ENCODE results near the gene PCDH7.

Gene PCDH7

DNA sequence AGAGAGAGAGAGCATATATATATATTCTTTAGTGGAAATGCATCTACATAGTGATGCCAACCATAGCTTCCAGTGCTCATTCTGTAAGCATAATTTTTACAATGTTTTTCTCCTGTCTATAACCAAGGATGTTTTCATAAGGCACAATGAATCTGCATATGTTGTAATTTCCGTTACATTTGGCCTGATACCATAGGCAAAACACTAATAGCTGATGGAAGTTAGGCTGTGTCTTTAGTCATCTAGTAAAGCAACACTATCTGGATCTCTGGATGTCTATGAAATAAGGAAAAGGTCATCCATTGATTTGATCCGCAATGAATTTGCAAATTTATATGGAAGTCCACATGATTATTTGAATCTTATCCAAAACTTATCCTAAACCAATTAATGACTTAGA lies 8.1 kb downstream of the PCDH7 start:
- DNase-seq, result no peak

- DNase-seq, result no peak
These were observed 23.7 kb downstream of the PCDH7 start for GRCh38 chr4:30743897-30744296.

DNA sequence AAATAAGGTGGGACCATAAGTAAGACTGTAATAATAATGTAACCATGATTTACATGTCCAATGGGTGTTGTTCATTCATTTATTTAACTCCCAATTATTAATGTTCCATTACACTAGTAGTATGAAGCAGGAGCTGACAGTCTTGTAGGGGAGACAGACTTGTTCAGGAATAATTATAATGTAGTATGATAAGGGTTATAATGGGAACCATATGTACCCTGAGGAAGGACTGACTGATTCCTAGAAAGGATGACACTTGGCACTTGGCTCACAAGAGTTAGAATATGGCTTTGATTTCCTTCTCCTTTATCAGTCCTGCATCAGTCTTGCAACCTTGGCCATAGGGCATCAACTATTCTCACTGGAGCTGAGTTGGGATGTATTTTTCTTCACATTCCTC lies 24.2 kb downstream of the PCDH7 start:
- no peak for DNase-seq

- no peak for DNase-seq
These were observed 24.9 kb downstream of the PCDH7 start for GRCh38 chr4:30744957-30745640.

DNA sequence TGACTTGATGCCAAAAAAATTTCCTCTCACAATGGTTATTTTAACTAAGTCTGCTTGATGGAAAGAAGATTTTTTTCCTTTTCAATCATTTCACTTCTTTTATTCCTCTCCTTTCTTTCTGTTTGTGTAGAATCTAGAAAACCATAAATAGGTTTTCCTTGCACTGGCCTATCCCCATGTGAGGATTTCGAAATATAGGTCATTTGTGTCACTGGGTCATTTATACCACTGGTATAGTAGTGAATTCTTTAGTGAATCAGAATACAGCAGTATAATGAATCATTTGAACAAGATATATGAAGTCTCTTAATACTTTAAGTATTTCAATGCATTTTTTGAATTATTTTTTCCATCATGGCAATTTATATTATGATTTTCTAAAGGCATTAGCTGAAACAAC lies 26.6 kb downstream of the PCDH7 start:
- no peak for DNase-seq

- DNase-seq, result no peak
These were observed 33.1 kb downstream of the PCDH7 start for GRCh38 chr4:30753316-30753715.

DNA sequence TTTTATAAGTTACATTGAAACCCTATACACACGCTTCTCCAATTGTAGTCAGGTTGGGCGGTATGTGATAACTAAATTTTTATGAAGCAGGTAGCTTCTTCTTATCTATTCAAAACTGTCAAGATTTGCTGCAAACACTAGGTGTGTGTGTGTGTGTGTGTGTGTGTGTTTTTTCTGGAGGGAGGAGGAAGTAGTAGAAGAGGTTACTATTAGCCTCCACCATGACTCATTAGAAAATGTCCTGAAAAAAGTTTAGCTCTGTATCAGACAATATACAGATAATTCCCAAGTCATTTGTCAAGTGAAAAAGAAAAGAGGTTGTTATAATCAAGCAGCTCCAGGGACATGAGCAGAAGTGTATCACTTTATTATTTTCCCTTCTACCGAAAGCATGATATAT lies 33.9 kb downstream of the PCDH7 start:
- no peak for DNase-seq

- no peak for DNase-seq
These were observed 35.2 kb downstream of the PCDH7 start for GRCh38 chr4:30755346-30755745.

- DNase-seq, result no peak
These were observed 36.4 kb downstream of the PCDH7 start for GRCh38 chr4:30756553-30756952.

- no peak for DNase-seq
These were observed 37.2 kb downstream of the PCDH7 start for GRCh38 chr4:30757357-30757756.

GRCh38 chr4:30760551-30760950 lies 40.4 kb downstream of the PCDH7 start:
- no peak for DNase-seq

DNA sequence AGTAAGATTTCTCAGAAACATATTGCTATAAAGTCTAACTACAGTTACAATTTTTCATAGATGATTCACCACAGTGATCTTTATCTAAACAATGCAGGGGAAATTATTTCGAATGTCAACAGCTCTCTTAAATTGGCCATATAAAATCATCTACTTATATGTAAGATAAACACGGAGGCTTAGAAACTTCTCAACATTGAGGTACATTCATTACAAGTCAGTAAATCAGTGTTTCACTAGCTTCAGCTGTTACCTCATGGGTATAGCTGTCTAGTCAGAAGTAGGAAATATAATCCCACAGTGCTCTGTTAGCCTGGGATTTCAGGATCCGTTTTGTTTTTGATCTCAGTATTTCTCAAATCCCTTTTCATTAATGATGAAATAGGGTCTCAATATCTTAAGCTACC lies 43.2 kb downstream of the PCDH7 start:
- DNase-seq, result no peak

DNA sequence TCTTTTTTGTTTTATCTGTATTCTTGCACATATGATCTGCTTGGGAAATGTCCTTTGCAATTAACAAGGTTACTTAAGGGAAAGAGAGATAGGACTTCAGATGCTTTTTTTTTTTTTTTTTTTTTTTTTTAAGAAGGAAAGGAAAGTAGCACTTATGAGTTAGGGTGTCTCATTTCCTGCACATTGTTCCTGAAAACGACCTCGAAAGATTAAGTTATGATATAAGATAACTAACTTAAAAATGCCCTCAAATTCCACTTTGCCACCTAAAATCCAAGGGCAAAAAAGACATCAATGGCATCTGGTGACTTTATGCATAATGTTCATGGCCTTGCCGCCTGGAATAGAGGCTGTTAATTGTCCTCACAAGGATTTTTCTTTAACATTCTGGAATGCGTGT lies 44.9 kb downstream of the PCDH7 start:
- DNase-seq, result no peak

GRCh38 chr4:30767147-30767845 lies 47.1 kb downstream of the PCDH7 start:
- DNase-seq, result no peak

GRCh38 chr4:30768277-30768676 lies 48.1 kb downstream of the PCDH7 start:
- DNase-seq, result no peak

- DNase-seq, result no peak
These were observed 48.9 kb downstream of the PCDH7 start for GRCh38 chr4:30769093-30769492.

DNA sequence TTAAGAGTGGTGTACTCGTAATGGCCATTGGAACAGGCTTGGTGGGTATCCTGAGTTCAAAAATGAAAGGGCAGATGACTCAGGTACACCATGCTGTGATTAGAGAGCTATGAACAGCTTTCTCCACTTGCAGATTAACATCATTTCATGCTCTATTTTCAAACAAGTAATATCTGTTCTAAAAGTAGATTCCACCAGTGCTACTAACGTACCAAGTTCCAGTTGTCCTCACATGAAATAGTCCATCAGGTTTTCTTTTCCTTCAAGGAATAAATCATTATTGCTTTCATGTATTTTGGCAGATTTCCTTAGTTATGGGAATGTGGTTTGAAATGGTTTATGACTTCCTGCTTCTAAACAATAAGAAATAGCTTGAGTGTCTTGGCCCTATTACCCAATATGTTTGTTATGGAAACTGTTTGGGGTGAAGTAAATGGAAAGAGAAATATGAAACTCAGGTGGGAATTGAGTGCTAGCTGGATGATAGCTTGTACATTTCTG lies 49.9 kb downstream of the PCDH7 start:
- DNase-seq, result no peak

GRCh38 chr4:30770812-30771211 lies 50.6 kb downstream of the PCDH7 start:
- no peak for DNase-seq

GRCh38 chr4:30776451-30776850 lies 56.3 kb downstream of the PCDH7 start:
- DNase-seq, result no peak

DNA sequence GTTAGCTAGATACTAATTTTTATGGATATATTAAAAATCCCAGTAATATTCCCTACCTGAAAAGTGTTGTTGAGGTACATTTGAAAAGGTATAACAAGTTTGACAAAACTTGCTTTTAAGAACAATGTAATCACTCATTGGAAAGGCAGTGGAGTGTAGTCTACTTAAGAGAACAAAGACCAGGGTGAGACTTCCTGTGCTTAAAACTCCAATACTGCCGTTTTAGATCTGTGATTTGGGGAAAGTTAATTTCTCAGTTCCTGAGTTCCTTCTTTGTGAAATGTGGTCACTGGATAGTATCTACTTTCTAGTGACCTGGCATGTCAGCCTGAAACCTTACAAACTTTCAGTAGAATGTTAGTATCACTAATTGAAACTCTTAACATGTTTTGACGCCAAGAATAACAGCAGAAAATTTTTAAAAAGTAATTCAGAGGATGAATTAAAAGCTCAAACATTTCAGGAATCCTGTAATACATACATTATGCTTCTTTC lies 56.8 kb downstream of the PCDH7 start:
- no peak for DNase-seq

Measured in bone marrow (tissue), 2 donors.